HG03066 (cell line): ENCODE data around the gene ORC2.
"Not testable (repeated sequence)": the region's sequence is repeated elsewhere in the genome, so short reads cannot be mapped to it uniquely, and the experiment has no call there.

ENCODE experiments used
- ATAC-seq: cut with Tn5 transposase; IDR thresholded peaks from one replicate; pipeline ENCODE4 v1.9.1; 2021; ENCODE audit warnings: low read depth; ENCODE audit not compliant: unreplicated experiment

ORC2 gene

DNA sequence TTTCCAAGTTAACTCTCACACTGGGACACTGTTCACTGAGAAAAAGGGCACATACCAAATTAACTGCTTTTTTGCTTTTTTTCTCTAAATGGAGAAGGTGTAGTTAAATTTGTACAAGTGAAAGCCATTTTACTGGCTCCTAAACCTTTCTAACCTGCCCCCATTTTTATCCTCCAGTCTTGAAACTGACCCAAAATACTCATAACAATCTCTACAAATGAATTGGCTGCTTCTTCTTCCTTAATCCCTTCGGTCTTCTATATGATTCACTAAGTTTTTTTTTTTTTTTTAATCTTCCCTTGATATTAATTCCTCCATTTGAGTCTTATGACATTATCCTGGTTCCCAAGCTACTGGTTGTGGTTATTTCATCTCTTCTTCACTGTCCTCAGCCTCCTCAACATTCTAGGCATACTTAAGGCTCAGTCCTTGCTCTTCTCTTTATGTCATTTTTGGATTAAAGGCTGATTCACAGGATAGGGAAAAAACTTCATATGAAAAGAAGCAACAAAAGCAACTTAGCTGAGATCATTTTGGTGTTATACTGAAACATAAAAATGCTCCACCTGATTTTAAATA is 19.8 kb downstream of the ORC2 start:
- no peak for ATAC-seq

DNA sequence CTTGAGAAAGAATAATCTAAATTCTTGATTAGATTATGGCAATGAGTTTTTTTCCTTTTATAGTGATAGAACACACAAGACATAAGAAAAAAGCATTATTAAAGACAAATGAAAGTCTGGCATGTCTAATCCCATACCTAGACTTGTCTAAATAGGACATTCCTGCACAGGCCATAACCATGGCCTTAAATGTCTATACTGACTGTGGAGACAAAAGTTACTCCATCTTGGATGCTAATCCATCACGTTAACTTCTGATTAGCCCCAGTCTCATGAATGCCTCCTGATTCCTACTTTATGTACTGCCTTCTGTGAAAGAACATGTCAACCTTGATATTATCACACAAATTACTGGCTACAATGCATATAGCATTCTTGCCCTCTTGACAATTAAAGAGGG is 23.6 kb downstream of the ORC2 start:
- ATAC-seq = no peak

- ATAC-seq = no peak
These were observed 32.4 kb downstream of the ORC2 start for GRCh38 chr2:200930947-200931626.

DNA sequence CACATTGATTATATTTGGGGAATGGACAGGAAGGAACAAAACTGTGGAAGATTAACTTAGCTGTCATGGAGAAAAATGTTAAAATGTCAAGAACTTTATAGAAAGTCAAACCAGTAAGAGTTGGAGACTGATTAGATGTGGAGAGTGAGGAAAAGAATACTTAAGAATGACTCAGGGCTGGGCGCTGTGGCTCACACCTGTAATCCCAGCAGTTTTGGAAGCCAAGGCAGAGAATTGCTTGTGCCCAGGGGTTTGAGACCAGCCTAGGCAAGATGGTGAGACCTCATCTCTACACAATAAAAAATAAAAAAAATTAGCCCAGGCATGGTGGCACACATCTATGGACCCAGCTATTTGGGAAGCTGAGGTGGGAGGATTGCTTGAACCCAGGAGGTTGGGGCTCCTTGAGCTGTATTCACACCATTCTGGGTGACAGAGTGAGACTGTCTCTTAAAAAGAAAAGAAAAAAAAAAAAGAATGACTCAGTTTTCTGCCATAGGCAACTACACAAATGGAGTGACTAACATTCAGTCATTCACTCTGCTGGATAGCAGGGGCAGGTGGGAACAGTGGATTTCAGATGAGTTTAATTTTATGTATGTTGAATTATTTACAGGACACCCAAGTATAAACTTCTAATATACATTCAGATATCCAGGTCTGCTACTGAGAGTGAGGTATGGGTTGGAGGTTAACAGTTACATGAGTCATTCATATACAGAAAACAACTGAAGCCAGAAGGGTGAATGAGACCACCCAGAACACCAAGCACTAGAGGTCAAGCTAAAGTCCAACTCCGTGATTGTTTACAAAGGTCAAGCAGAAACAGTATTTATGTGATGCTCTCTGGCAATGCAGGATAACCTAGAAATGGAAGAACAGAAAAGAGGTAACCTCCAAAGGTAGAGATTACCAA is 33.9 kb downstream of the ORC2 start:
- ATAC-seq = no peak

DNA sequence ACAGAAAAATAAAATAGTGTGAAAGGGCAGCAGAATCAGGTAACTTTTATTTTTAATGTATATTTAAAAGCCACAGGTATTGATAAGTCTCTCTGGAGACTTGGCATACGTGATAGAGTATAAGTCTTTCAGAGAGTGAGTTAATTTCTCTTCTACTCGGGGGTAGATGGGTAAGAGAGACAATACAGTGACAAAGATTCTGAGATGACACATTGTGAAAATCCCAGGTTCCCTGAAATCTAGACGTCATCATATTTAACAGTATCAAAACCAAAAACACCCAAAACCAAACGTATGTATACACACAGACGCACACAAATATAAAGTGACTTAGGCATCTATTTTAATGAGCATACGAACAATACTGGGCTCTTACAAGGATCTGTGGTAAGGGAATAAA is 41.0 kb downstream of the ORC2 start:
- ATAC-seq = no peak

DNA sequence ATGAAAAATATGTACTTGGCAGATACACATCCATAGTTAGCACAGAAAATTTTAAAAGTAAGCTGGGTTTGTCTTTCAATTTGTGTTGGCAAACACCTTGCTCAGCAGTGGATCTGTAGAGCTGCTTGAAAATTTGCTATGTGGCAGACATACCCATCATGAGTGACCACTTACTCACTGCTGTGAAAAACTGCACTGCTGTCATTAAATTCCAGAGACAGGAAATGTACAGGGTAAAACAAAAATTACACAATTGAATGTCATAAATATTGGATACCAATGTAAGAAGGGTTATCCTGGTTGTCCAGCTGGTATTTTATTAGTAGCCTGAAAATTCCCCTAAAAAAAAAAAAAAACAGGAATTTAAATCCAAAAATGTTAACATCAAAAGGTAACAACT is 49.8 kb downstream of the ORC2 start:
- no peak for ATAC-seq

- ATAC-seq = no peak
These were observed 53.5 kb downstream of the ORC2 start for GRCh38 chr2:200909958-200910357.

- peak; percentile 46 for ATAC-seq
These were observed 57.7 kb downstream of the ORC2 start for GRCh38 chr2:200905618-200906296.

DNA sequence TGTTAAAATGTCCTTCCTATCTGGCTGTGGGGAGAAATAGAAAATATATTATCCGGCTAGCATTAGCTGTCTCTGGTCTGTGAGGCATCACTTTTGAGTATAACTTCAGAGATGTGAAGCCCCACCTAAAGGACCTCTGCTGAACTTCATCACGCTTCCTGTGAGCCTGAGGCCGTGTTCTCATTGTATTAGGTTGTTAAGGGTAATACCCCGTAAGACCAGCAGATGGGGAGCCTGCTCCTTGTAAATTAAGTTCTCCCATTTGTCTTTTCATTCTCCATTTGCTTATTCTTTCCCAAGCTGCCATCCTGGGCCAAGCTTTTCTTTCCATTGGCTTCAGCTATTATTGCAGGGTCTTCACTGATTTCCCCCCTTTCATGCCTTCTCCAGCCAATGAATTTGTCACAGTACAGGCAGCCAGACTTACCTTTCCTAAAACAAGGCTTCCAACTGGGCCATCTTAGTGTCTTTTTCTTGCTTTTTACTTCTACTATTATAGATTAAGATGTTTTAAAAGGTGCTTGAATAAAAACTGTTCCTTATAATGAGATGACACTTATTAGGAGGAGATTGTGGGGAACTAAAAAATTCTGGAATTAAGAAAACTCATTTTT is 61.9 kb downstream of the ORC2 start:
- peak; percentile 97 for ATAC-seq

GRCh38 chr2:200899482-200899881 is 64.0 kb downstream of the ORC2 start:
- no peak for ATAC-seq

DNA sequence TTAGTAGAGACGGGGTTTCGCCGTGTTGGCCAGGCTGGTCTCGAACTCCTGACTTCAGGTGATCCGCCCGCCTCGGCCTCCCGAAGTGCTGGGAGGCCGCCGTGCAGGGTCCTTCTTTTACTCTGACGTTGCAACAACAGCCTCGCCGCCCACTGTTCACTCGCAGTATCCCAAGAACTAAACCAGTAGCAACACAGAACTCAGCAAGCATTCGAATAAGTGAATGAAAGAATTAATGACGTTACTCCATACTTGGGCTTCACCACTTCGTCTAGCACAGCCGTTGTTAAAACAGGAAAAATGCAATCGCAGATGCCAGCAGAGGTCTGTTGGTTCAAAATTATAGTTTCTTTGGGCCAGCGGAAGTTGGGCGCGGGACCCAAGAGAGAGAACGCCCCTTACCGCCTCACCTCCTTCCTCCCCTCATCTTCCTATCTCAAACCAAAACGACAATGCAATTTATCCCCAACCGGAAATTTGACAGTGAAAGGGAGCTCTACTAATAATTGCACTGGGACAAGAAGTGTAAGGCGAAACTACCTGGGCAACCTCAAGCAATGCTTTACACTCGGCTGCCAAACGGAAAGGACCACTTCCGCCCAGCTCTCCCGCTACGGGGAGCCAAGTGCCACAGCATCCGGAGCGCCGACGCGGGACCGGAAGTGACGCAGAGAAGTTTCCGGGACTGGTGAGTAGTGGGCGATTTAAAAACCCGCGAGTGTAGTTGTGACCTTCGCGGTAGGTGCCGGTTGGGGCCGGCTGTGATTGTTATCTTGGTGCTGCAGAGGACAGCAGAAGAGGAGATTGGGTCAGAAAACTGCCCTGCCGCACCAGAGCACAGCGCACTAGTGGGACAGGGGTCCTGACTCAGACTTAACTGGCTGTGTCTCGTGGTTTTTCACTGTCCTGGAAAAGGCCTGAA is 74.5 kb downstream of the ORC2 start, which contains the start of the genes NIF3L1 and PPIL3:
TSS of gene NIF3L1 (plus strand) at position 668 of the 922 bp plus-strand sequence. CDS start 2,573 bp downstream, outside the sequence.
TSS of gene PPIL3 (minus strand) at position 374 of the 922 bp plus-strand sequence. CDS start 1,462 bp downstream, outside the sequence.
- ATAC-seq = peak; percentile 88

- ATAC-seq = not testable (repeated sequence)
These were observed 81.7 kb downstream of the ORC2 start for GRCh38 chr2:200881715-200882249.

GRCh38 chr2:200878289-200878880 is 85.1 kb downstream of the ORC2 start:
- ATAC-seq = no peak

DNA sequence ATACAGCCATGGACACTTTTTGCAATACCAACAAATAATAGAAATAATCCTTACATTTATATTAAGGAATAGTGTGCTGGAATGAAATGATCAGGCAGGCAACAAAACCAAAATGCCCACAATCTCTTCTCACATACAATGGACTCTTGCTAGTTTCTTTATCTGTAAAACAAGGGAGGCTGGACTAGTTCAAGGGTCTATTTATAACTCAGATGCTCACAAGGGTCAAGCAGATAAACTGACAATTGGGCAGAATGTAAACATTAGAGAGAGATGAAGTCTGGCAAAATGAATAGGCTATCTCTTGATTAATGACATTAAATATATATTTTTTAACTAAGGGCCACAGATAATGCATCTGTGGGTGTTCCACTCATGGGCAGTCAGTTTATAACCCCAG is 86.0 kb downstream of the ORC2 start:
- no peak for ATAC-seq

- ATAC-seq = no peak
These were observed 89.9 kb downstream of the ORC2 start for GRCh38 chr2:200873560-200873959.

DNA sequence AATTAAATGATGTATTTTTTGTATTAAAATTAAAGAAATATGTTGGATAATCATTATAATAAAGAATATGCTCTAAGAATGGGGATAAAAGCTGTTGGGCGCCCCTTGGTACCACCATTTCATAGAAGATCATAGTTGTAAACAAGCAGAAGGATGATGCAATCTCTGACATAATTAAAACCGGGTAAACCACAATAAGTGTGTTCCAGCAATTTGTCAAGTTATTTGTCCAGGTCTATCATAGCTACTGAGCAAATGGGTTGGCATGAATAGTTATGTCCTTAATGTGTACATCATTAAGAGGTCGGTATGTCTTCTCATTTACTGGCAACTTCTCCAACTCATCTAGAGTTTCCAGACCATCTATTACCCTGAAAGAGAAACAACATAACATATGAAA is 92.3 kb downstream of the ORC2 start:
- no peak for ATAC-seq

DNA sequence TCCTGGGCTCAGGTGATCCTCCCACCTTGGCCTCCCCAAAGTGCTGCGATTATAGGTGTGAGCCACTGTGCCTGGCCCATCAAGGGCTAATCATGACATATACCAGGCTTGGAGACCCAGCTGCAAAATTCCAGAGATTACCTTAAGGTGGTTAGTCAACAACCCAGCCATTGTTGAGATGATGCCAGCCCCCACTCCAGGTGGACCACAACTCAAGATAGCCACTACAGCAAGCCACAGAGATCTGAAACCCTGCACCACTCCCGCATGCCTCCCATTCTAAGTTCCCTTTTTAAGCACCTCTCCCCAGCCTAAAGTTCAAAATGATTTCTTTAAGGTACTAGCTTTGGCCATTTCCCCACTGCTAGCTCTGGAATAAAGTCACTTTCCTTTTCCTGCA is 94.4 kb downstream of the ORC2 start:
- ATAC-seq = no peak

- ATAC-seq = peak; percentile 79
These were observed 99.1 kb downstream of the ORC2 start, which contains the start of gene CLK1 for GRCh38 chr2:200864176-200865034. Gene CLK1 (minus strand): TSS chr2:200864658. CDS start chr2:200861862, 2,796 bp downstream.
